Activated CD8-positive, alpha-beta memory T cell treated with anti-CD3 and anti-CD28 coated beads for 36 hours (primary cell): ENCODE results near the gene ARMCX5. TPM values are rescaled to one million over a fixed set of nuclear protein-coding genes. Genes with fewer than 3 reads are reported as not detected.

Source experiments
- total RNA-seq, 2 experiments: library from RNA; stranded (reverse); gene quantifications; one replicate each; pipeline ENCODE4 v1.2.3, GENCODE V29; 2021

The ARMCX5 gene
- total RNA-seq, 2 experiments from 2014 or later: 6.2 to 8.1 TPM

Other genes with a start within 250 kb of the ARMCX5 start
- not detected for gene NXF2B, start 159.5 kb upstream of the ARMCX5 start, total RNA-seq
- not detected for gene TCP11X2, start 127.7 kb upstream of the ARMCX5 start, total RNA-seq
- under 1 TPM in 1 of 2 experiments, not detected in 1; 0.38 TPM for gene TMSB15A, start 82.8 kb upstream of the ARMCX5 start, total RNA-seq
- gene GPRASP1, start 52.0 kb downstream of the ARMCX5 start, total RNA-seq: 1 to 10 TPM in 1 of 2 experiments, under 1 TPM in 1; 0.97 to 1.3 TPM
- gene GPRASP2, start 112.9 kb downstream of the ARMCX5 start, total RNA-seq: under 1 TPM; 0.52 to 0.57 TPM
- gene GPRASP3, start 121.2 kb downstream of the ARMCX5 start, total RNA-seq: 1 to 10 TPM; 1.9 to 2.4 TPM